ENCODE results near the gene TTLL5. TPM values are rescaled to one million over a fixed set of nuclear protein-coding genes. Genes with fewer than 3 reads are reported as not detected.

Gene TTLL5
- total and polyA plus RNA-seq, 9 of the 15 experiments (the other 6 are each of a cell fraction or from before 2014, with no cell fraction given) = 4.1 to 18.9 (median 12.6) TPM

DNA sequence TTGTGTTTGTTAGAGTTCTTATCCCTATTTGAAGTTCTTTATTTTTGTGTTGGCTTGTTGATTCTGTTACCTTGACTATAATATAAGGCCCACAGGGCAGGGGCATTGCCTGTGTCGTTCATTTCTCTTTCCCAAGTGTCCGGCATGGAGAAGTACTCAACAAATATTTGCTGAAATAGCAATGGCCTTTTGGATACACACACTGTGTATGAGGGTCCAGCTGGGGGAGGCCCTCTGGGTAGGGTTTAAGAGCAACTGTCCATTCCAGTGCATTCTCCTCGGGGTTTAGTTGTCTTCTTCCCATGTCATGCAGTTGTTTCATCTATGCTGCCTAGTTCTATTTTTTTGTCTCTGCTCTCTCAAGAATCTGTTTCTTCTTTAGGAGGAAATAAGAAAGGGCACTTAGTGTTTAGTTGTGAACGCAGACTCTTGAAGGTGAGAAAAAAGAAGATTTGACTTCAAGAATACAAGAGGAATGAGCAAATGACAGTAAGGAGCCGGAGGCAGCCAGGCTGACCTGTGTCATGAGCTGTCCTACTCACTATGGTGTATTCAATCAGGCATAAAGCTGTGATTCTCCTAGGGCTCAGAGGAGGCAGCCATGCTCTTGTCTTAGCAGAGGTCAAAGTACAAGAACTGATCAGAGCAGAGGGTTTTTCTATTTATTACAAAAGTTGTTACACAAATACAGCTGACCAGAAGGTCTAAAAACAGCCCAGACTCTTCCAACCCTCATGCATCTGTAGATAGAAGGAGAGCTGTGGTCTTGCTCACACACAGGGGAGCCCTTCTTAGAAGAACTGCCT lies 10.6 kb upstream of the TTLL5 start (continued):
- TF ChIP-seq MEF2D (tag; conservative IDR thresholded peaks at IDR 0.05; ENCODE audit: low read depth) = no peak
- TF ChIP-seq RFX7 (CRISPR knock-in tag; IDR thresholded peaks at IDR 0.05) = no peak
- TF ChIP-seq EP400 (IDR thresholded peaks at IDR 0.05) = no peak

DNA sequence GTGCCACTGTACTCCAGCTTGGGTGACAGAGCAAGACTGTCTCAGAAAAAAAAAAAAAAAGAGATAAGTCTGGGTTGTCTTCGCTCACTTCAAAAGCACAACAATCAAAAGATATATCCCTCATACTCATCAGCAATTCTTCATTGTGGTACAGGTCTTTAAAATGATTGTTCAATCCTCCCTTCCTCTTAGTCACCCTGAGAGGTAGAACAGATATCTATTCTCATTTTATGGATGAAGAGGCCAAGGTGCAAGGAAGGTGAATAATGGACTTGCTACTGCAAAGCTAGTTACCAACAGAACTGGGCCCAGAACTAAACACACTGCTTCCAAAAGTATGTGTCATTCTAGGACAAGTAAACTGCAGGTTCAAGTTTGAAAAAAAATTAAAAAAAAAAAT lies 7.5 kb upstream of the TTLL5 start:
- Histone ChIP-seq H3K4me3 (no peak overlapping the region), H3K27ac (ENCODE audit: extremely low read depth, low read depth, low read length) (no peak overlapping the region), H3K4me2 (ENCODE audit: insufficient read depth, low read length) (no peak overlapping the region), H3K9me3 (replicated peaks; ENCODE audit: control insufficient read depth, insufficient read depth, low read depth, low read length) (no peaks in the 10 kb centered on the region), H2AFZ (ENCODE audit: low read depth, low read length) (no peak overlapping the region), H3K9ac (ENCODE audit: insufficient read depth in 1 of 2, low read depth in 2 of 2, low read length in 2 of 2) (no peak overlapping the region), H4K20me1 (replicated peaks; ENCODE audit: control insufficient read depth, insufficient read depth, low read length) (no peaks in the 10 kb centered on the region), H3K4me1 (replicated peaks in 1 of 2; ENCODE audit: control insufficient read depth in 2 of 2, insufficient read depth in 2 of 2, low read length in 2 of 2) (no peaks in the 10 kb centered on the region; a peak in 1 of 5 replicates), H3K79me2 (ENCODE audit: control insufficient read depth, insufficient read depth, low read length) (peaks cover under 1% of the 10 kb centered on the region), H3K9me1 (ENCODE audit: control insufficient read depth, insufficient read depth, low read length) (no peaks in the 10 kb centered on the region), H3K27me3 (ENCODE audit: control insufficient read depth in 2 of 2, insufficient read depth in 2 of 2, low read length in 2 of 2) (no peaks in the 10 kb centered on the region), H3K36me3 (ENCODE audit: control insufficient read depth, insufficient read depth, low read length) (peaks cover 59% of the 10 kb centered on the region; the same call in 2 of the 3 replicates)
- in situ Hi-C loops (cut with MboI) (loop anchor here (5.0 to 25.0 kb wide), 2 partner anchors 76 to 516 kb away; partner anchors contain the start of genes FLVCR2 and NEK9), intact Hi-C loops (cut with micrococcal nuclease) (loop anchor here (10.0 kb wide), 1 partner anchor 349 kb away; no protein-coding TSS in a partner anchor)
- WGBS (ENCODE audit: insufficient coverage, low coverage, missing lambda C conversion rate) = 100% methylated on average over 1 of the region's 1 CpG
- POLR2A ChIA-PET = interaction anchor here (1.2 to 1.4 kb wide), 2 partner anchors 30 to 76 kb away, joined by 3 to 4 read pairs; no protein-coding TSS in a partner anchor
- no peak for FAIRE-seq
- ATAC-seq = no peak
- TF ChIP-seq HDAC2 (IDR thresholded peaks at IDR 0.05) (no peak), ZC3H8 (IDR thresholded peaks at IDR 0.05) (no peak), ZBTB1 (CRISPR knock-in tag; IDR thresholded peaks at IDR 0.05; ENCODE audit: borderline replicate concordance, low read depth) (no peak), POLR2AphosphoS2 (IDR thresholded peaks at IDR 0.05; ENCODE audit: low read length) (no peak), PHB2 (IDR thresholded peaks at IDR 0.05; ENCODE audit: low read depth) (no peak)
- TF ChIP-seq, protein P1, sequence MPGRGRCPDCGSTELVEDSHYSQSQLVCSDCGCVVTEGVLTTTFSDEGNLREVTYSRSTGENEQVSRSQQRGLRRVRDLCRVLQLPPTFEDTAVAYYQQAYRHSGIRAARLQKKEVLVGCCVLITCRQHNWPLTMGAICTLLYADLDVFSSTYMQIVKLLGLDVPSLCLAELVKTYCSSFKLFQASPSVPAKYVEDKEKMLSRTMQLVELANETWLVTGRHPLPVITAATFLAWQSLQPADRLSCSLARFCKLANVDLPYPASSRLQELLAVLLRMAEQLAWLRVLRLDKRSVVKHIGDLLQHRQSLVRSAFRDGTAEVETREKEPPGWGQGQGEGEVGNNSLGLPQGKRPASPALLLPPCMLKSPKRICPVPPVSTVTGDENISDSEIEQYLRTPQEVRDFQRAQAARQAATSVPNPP (IDR thresholded peaks at IDR 0.05; ENCODE audit: borderline replicate concordance, insufficient read depth, insufficient read length) = no peak
- TF ChIP-seq, protein P2, sequence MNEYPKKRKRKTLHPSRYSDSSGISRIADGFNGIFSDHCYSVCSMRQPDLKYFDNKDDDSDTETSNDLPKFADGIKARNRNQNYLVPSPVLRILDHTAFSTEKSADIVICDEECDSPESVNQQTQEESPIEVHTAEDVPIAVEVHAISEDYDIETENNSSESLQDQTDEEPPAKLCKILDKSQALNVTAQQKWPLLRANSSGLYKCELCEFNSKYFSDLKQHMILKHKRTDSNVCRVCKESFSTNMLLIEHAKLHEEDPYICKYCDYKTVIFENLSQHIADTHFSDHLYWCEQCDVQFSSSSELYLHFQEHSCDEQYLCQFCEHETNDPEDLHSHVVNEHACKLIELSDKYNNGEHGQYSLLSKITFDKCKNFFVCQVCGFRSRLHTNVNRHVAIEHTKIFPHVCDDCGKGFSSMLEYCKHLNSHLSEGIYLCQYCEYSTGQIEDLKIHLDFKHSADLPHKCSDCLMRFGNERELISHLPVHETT (CRISPR knock-in tag; conservative IDR thresholded peaks at IDR 0.05 in 1 of 2, IDR thresholded peaks at IDR 0.05 in 1 of 2) = no peak
- TF ChIP-seq, protein P3, sequence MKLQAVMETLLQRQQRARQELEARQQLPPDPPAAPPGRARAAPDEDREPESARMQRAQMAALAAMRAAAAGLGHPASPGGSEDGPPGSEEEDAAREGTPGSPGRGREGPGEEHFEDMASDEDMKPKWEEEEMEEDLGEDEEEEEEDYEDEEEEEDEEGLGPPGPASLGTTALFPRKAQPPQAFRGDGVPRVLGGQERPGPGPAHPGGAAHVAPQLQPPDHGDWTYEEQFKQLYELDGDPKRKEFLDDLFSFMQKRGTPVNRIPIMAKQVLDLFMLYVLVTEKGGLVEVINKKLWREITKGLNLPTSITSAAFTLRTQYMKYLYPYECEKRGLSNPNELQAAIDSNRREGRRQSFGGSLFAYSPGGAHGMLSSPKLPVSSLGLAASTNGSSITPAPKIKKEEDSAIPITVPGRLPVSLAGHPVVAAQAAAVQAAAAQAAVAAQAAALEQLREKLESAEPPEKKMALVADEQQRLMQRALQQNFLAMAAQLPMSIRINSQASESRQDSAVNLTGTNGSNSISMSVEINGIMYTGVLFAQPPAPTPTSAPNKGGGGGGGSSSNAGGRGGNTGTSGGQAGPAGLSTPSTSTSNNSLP (IDR thresholded peaks at IDR 0.05; ENCODE audit: borderline replicate concordance, low read depth, low read length) = no peak
- no TSS peak for BruUV-seq (replicated peaks)
- no peak for DNase-seq (ENCODE audit: extremely low read depth in 1 of 4, low spot score in 3 of 4)
- CTCF ChIA-PET (ENCODE audit: low intra/inter-chr PET ratio) = interaction anchor here (0.6 to 2.8 kb wide), 2 partner anchors 76 to 307 kb away, joined by 4 to 20 read pairs; partner anchors contain the start of gene FLVCR2
